ENCODE results near the gene DLG2. TPM values are rescaled to one million over a fixed set of nuclear protein-coding genes. Genes with fewer than 3 reads are reported as not detected.

DLG2 gene
- total and polyA plus RNA-seq, 2 of the 4 experiments (the other 2 are of a cell fraction), result 0.31 to 0.36 TPM

GRCh38 chr11:83542861-83543260, 2084.3 kb downstream of the DLG2 start:
- Histone ChIP-seq H3K9me1 (ENCODE audit: insufficient read depth, low read length) (peaks cover 3% of the 10 kb centered on the region; the same call in 1 of the 2 replicates), H2BK15ac (ENCODE audit: low read depth, low read length) (no peak overlapping the region), H3K18ac (ENCODE audit: low read depth, low read length) (no peak overlapping the region), H3K56ac (ENCODE audit: extremely low read depth, insufficient read depth, low read length) (no peak overlapping the region), H3K4ac (ENCODE audit: low read depth, low read length) (no peak overlapping the region), H2AFZ (replicated peaks; ENCODE audit: low read length, poor library complexity) (no peak overlapping the region), H2AK9ac (replicated peaks; ENCODE audit: low read depth, low read length, poor library complexity) (no peak overlapping the region), H4K91ac (ENCODE audit: insufficient read depth, low read depth, low read length) (no peak overlapping the region), H3K4me2 (ENCODE audit: low read depth, low read length) (no peak overlapping the region), H2AK5ac (ENCODE audit: low read depth, low read length) (no peak overlapping the region), H3K4me3 (ENCODE audit: insufficient read depth, low read depth, low read length) (no peak overlapping the region), H3K14ac (replicated peaks; ENCODE audit: low read depth, low read length) (no peak overlapping the region), H4K5ac (ENCODE audit: low read depth, low read length) (no peak overlapping the region), H2BK20ac (ENCODE audit: low read depth, low read length) (no peak overlapping the region), H3K79me1 (ENCODE audit: low read depth in 1 of 2, low read length in 2 of 2) (no peaks in the 10 kb centered on the region), H3K27ac (ENCODE audit: insufficient read depth, low read length) (no peak overlapping the region), H4K8ac (ENCODE audit: low read depth in 2 of 2, low read length in 2 of 2) (no peak overlapping the region), H3K27me3 (ENCODE audit: control insufficient read depth, insufficient read depth, low read length) (no peaks in the 10 kb centered on the region), H3K36me3 (ENCODE audit: control insufficient read depth, insufficient read depth, low read length) (no peaks in the 10 kb centered on the region), H2BK120ac (ENCODE audit: low read depth, low read length) (no peak overlapping the region), H3K4me1 (ENCODE audit: control insufficient read depth, insufficient read depth, low read length) (peaks cover 3% of the 10 kb centered on the region), H3K23ac (ENCODE audit: low read depth, low read length) (no peak overlapping the region), H3K9ac (ENCODE audit: low read depth, low read length) (no peak overlapping the region), H2BK5ac (ENCODE audit: low read depth, low read length, poor library complexity, severe bottlenecking) (no peak overlapping the region), H4K20me1 (ENCODE audit: insufficient read depth, low read length) (no peaks in the 10 kb centered on the region), H3K9me3 (ENCODE audit: control insufficient read depth, insufficient read depth, low read length) (no peaks in the 10 kb centered on the region)
- no peak for ATAC-seq (ENCODE audit: low read depth)
- no TSS peak for BruUV-seq (replicated peaks)
- DNase-seq, result no peak
- no CpG with 5 or more reads among the region's 2 CpGs for WGBS, 2 experiments (ENCODE audit: extremely low coverage in 2 of 2, insufficient read length in 1 of 2)
- POLR2A ChIA-PET (ENCODE audit: unreplicated experiment), result no interaction called here
- in situ Hi-C loops (cut with MboI; ENCODE audit: low sequenced_read_pairs) (no loop called here), dilution Hi-C loops (cut with HindIII; ENCODE audit: low sequenced_read_pairs, unreplicated experiment) (no loop called here), intact Hi-C loops (cut with micrococcal nuclease) (no loop called here)
- CTCF ChIA-PET, result interaction anchor here (0.7 kb wide), 1 partner anchor 8 kb away, joined by 4 read pairs; no protein-coding TSS in a partner anchor
- TF ChIP-seq CHD1 (IDR thresholded peaks at IDR 0.05; ENCODE audit: low read depth, low read length) (no peak), ELK1 (IDR thresholded peaks at IDR 0.05; ENCODE audit: borderline replicate concordance, low read depth, low read length) (no peak), FOS (IDR thresholded peaks at IDR 0.05; ENCODE audit: low read depth, low read length) (no peak), POLR2A (IDR thresholded peaks at IDR 0.05; ENCODE audit: low read depth, low read length) (no peak), CTCF (conservative IDR thresholded peaks at IDR 0.05; ENCODE audit: low read depth, low read length) (no peak), RAD21 (IDR thresholded peaks at IDR 0.05; ENCODE audit: low read length) (no peak), BHLHE40 (IDR thresholded peaks at IDR 0.05; ENCODE audit: low read depth, low read length) (no peak)

Measured in IMR-90 (cell line).